ENCODE measurements around the gene NOPCHAP1. TPM values are rescaled to one million over a fixed set of nuclear protein-coding genes. Genes with fewer than 3 reads are reported as not detected.

NOPCHAP1 gene, protein sequence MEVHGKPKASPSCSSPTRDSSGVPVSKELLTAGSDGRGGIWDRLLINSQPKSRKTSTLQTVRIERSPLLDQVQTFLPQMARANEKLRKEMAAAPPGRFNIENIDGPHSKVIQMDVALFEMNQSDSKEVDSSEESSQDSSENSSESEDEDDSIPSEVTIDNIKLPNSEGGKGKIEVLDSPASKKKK
- total RNA-seq: 4.1 and 4.5 TPM in 2 replicates

DNA sequence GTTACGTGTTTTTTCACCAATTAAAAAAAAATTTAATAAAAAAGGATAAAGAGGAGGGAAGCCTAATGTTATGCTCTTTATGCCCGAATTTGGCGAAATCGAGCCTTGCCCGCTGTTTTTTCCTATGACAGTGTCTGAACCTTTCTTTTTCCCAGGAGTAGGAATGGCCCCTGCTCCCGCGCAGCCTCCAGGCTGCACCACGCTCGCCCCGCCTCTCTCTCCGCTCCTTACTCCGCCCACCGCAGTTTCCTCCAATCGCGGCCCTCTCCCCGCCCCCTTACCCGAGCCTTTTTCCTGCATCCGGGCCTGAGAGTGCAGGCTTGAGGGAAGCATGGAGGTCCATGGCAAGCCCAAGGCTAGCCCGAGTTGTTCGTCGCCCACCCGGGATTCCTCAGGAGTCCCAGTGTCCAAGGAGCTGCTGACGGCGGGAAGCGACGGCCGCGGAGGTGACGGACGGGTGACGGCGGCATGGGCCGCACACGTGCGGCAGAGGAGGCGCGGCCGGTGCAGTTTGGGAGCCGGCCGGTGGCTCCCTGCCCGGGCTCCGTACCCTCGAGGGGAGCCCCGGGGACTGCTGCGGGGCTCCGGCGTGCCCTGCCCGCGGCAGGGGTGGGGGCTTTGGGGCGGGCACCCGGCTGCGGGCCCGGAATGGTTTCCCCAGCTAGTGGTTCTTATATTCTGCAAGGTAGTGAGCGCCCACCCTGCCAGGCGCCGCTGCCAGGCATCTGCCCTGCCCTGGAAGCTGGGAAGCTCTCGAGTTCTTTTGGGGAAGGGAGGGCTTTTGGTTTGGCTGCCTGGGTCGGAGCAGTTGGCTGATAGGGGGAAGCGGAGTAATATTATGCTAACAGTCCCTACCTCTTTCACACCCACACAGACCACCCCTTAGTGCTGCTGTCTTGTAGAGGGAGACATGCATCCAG, at the start of gene NOPCHAP1:
TSS of gene NOPCHAP1 (plus strand) at position 295 of the 920 bp plus-strand sequence. CDS start at position 332, 37 bp downstream.

DNA sequence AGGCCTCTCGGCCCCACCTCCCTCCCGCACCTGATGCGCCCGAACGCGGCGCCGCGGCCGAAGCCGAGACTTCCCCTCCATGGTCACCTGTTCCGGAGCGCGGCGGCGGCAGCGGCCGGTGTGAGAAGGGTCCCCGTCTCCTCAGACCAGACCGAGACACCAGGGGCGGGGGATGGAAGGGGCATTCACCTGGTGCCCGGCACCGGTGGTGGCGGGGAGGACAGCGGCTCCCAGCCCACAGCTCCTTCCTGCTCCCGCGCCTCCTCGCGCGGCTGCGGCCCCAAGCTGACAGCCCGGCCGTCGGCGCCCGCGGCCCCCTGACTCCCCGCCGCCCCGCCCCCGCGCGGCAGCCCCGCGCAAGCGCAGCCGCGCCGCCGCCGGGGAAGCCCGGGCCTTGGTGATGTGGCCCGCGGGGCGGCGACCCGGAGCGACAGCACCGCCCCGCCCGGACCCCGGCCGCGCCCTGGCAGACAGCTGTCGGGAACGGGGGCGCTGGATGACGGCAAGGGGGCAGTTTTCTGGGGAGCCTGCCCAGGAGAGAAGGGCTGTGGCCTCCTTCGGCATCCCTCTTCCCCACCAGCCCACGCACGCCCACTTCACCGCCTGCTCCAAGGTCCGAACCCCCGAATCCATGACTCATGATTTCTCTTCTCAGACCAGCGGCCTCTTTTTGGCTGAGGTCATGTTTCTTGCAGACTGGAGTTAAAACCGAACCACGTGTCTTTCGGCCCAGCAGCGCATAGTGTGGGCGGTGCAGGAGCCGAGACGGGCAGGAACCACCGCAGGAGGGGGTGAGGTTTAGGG, 27.9 kb upstream of the NOPCHAP1 start, which contains the start of gene SLC41A2:
TSS of gene SLC41A2 (minus strand) at position 290 of the 804 bp plus-strand sequence. CDS start 29,763 bp downstream, outside the sequence.

Other genes starting within 250 kb of the NOPCHAP1 start
- gene SLC41A2, start 28.0 kb upstream of the NOPCHAP1 start, total RNA-seq: 19.8 and 23.0 TPM in 2 replicates
- 62.8 and 79.4 TPM in 2 replicates for gene ALDH1L2, start 98.1 kb downstream of the NOPCHAP1 start, total RNA-seq
- 112 and 130 TPM in 2 replicates for gene WASHC4, start 121.4 kb downstream of the NOPCHAP1 start, total RNA-seq
- gene APPL2, start 249.9 kb downstream of the NOPCHAP1 start, total RNA-seq: 76.8 and 80.9 TPM in 2 replicates